ENCODE results near the gene LSM12. TPM values are rescaled to one million over a fixed set of nuclear protein-coding genes. Genes with fewer than 3 reads are reported as not detected.

Gene LSM12
- total RNA-seq, 2 donors from 2014 or later = 14.8 to 19.4 TPM

- WGBS, 2 donors = 94 to 95% methylated on average over 6 to 11 of the region's 11 CpGs
- TF ChIP-seq CTCF (IDR thresholded peaks at IDR 0.05) = no peak
- TF ChIP-seq POLR2A (IDR thresholded peaks at IDR 0.05) = no peak
Measured at GRCh38 chr17:44092051-44092450, 25.6 kb upstream of the LSM12 start.

GRCh38 chr17:44091200-44091997 is 24.9 kb upstream of the LSM12 start:
- Histone ChIP-seq H3K4me3 (no peak overlapping the region), H3K4me1 (peaks cover 5% of the 10 kb centered on the region), H3K9me3 (no peaks in the 10 kb centered on the region), H3K27ac (no peak overlapping the region), H3K27me3 (no peaks in the 10 kb centered on the region), H3K36me3 (replicated peaks in 1 of 2; ENCODE audit: insufficient read depth in 1 of 2, low read depth in 2 of 2) (peaks cover 5 to 21% of the 10 kb centered on the region in 2 donors)
- TF ChIP-seq CTCF (IDR thresholded peaks at IDR 0.05) (no peak), POLR2A (IDR thresholded peaks at IDR 0.05) (no peak)
- intact Hi-C loops (cut with DNase I) = no loop called here
- ATAC-seq (no peak), DNase-seq (no peak)
- 93 to 96% methylated on average over 9 to 14 of the region's 14 CpGs for WGBS, 2 donors

More at GRCh38 chr17:44092051-44092450, 25.6 kb upstream of the LSM12 start:
- H3K4me1 ChIP-seq = peaks cover 8% of the 10 kb centered on the region
- H3K27me3 ChIP-seq = no peaks in the 10 kb centered on the region
- no peak overlapping the region for H3K4me3 ChIP-seq
- intact Hi-C loops (cut with DNase I) = no loop called here
- DNase-seq (no peak), ATAC-seq (no peak)
- H3K9me3 ChIP-seq = no peaks in the 10 kb centered on the region
- peaks cover 5 to 21% of the 10 kb centered on the region in 2 donors for H3K36me3 ChIP-seq (replicated peaks in 1 of 2; ENCODE audit: insufficient read depth in 1 of 2, low read depth in 2 of 2)
- H3K27ac ChIP-seq = no peak overlapping the region

GRCh38 chr17:44088254-44088653 is 21.8 kb upstream of the LSM12 start:
- Histone ChIP-seq H3K9me3 (no peaks in the 10 kb centered on the region), H3K27ac (no peak overlapping the region), H3K27me3 (no peaks in the 10 kb centered on the region), H3K4me3 (no peak overlapping the region), H3K4me1 (no peaks in the 10 kb centered on the region), H3K36me3 (replicated peaks in 1 of 2; ENCODE audit: insufficient read depth in 1 of 2, low read depth in 2 of 2) (peaks cover 5 to 23% of the 10 kb centered on the region in 2 donors)
- intact Hi-C loops (cut with DNase I) = no loop called here
- TF ChIP-seq POLR2A (IDR thresholded peaks at IDR 0.05) (no peak), CTCF (IDR thresholded peaks at IDR 0.05) (no peak)
- DNase-seq (no peak), ATAC-seq (no peak)
- 91 to 93% methylated on average over 4 to 16 of the region's 16 CpGs for WGBS, 2 donors

- TF ChIP-seq POLR2A (IDR thresholded peaks at IDR 0.05) (no peak), CTCF (IDR thresholded peaks at IDR 0.05) (no peak)
- intact Hi-C loops (cut with DNase I) = no loop called here
- 76 to 89% methylated on average over 8 of the region's 8 CpGs for WGBS, 2 donors
- Histone ChIP-seq H3K36me3 (replicated peaks in 1 of 2; ENCODE audit: insufficient read depth in 1 of 2, low read depth in 2 of 2) (peaks cover 5 to 19% of the 10 kb centered on the region in 2 donors), H3K4me1 (no peaks in the 10 kb centered on the region), H3K27me3 (no peaks in the 10 kb centered on the region), H3K9me3 (no peaks in the 10 kb centered on the region), H3K4me3 (no peak overlapping the region), H3K27ac (no peak overlapping the region)
- ATAC-seq (no peak), DNase-seq (no peak)
Measured at GRCh38 chr17:44087319-44087718, 20.8 kb upstream of the LSM12 start.
